CD4-positive, alpha-beta T cell (primary cell): Measurements from ENCODE around the gene SLX4. TPM values are rescaled to one million over a fixed set of nuclear protein-coding genes. Genes with fewer than 3 reads are reported as not detected.

Experiments used
- ATAC-seq: fragments of 200-7000 bp; cut with Tn5 transposase; one replicate; pipeline ENCODE4 v1.10.0; 2022; ENCODE audit warnings: mild to moderate bottlenecking; ENCODE audit not compliant: poor library complexity
- CTCF ChIA-PET: fragments of 350-600 bp; sonication (Branson Sonifier 250); formaldehyde crosslinking; loops from one replicate; lab custom pipeline; 2021; ENCODE audit warnings: antibody characterized with exemption, inconsistent platforms; lab: Charles Lee
- POLR2A ChIA-PET: fragments of 350-600 bp; sonication (Branson Sonifier 250); formaldehyde crosslinking; loops from one replicate; lab custom pipeline; 2021; ENCODE audit warnings: antibody characterized with exemption, inconsistent platforms; lab: Charles Lee
- DNase-seq, 14 experiments: peaks; one replicate each; pipeline ENCODE4 v3.0.0-alpha.2; 2013 to 2020; ENCODE audit warnings: mixed read lengths in 2 of 14
- H3K27ac ChIP-seq, 2 donors: one replicate each; pipeline versions ENCODE4 v1.5.1 to v1.7.0; 2013; ENCODE audit warnings: low read length in 2 of 2, low read depth in 1 of 2, mild to moderate bottlenecking in 1 of 2
- H3K27me3 ChIP-seq, 2 experiments: 1 replicate in 1 of 2; 2 replicates in 1 of 2; pipeline versions ENCODE4 v1.6.1 to v1.7.0; 2013; ENCODE audit warnings: low read length in 2 of 2, control low read depth in 1 of 2, mild to moderate bottlenecking in 1 of 2, moderate library complexity in 1 of 2; ENCODE audit not compliant: insufficient read depth in 2 of 2, control insufficient read depth in 1 of 2
- H3K36me3 ChIP-seq: one replicate; pipeline ENCODE4 v1.6.1; 2013; ENCODE audit warnings: low read length, control low read depth; ENCODE audit not compliant: insufficient read depth
- H3K4me1 ChIP-seq: one replicate; pipeline ENCODE4 v1.6.1; 2013; ENCODE audit warnings: low read length, control low read depth; ENCODE audit not compliant: insufficient read depth
- H3K4me3 ChIP-seq: one replicate; pipeline ENCODE4 v1.5.1; 2013; ENCODE audit warnings: mild to moderate bottlenecking, low read length, moderate library complexity
- H3K9me3 ChIP-seq, 2 experiments: 1 replicate in 1 of 2; 2 replicates in 1 of 2; pipeline versions ENCODE4 v1.6.1 to v1.7.0; 2013; ENCODE audit warnings: low read length in 2 of 2, mild to moderate bottlenecking in 2 of 2, control low read depth in 1 of 2, moderate library complexity in 1 of 2; ENCODE audit not compliant: control insufficient read depth in 1 of 2, insufficient read depth in 1 of 2
- H3K27ac Mint-ChIP-seq: one replicate; pipeline ENCODE4 v1.8.0; 2020; ENCODE audit warnings: mixed read lengths
- H3K27me3 Mint-ChIP-seq: one replicate; pipeline ENCODE4 v1.8.0; 2021; ENCODE audit warnings: mixed read lengths
- H3K36me3 Mint-ChIP-seq: one replicate; pipeline ENCODE4 v1.8.0; 2021; ENCODE audit warnings: low read depth, mixed read lengths
- H3K4me1 Mint-ChIP-seq: one replicate; pipeline ENCODE4 v1.8.0; 2021; ENCODE audit warnings: low read depth, mixed read lengths
- H3K4me3 Mint-ChIP-seq: one replicate; pipeline ENCODE4 v1.8.0; 2020; ENCODE audit warnings: mild to moderate bottlenecking, mixed read lengths
- H3K9me3 Mint-ChIP-seq: one replicate; pipeline ENCODE4 v1.8.0; 2020; ENCODE audit warnings: mixed read lengths
- CTCF ChIP-seq: fragments of 200-600 bp; IDR thresholded peaks from one replicate; pipeline ENCODE4 v1.8.0; 2022; ENCODE audit warnings: antibody characterized with exemption, mild to moderate bottlenecking
- intact Hi-C, 2 experiments: fragments of 100-400 bp; cut with DNase I in 1 of 2; cut with micrococcal nuclease in 1 of 2; formaldehyde crosslinking; loops; one replicate each; pipeline versions ENCODE4 v1.15.1 to v1.9.0; 2023 to 2025; cut with DNase I, micrococcal nuclease
- total RNA-seq, 174 experiments: library from RNA in 2 of 174; stranded (reverse) in 2 of 174; gene quantifications; one replicate each; pipeline ENCODE4 v1.2.3 and lab custom pipeline; 2021 to 2026

The SLX4 gene
- total RNA-seq, 2 experiments from 2014 or later: 5.1 to 5.2 TPM

GRCh38 chr16:3580251-3580651 is 31.2 kb downstream of the SLX4 start:
- peak overlapping the region; percentile 80 for H3K4me3 Mint-ChIP-seq
- H3K27me3 Mint-ChIP-seq: no peaks in the 10 kb centered on the region
- TF ChIP-seq CTCF: no peak
- Histone ChIP-seq H3K9me3 (no peaks in the 10 kb centered on the region), H3K4me3 (no peak overlapping the region), H3K27ac (no peak overlapping the region), H3K4me1 (peaks cover 44% of the 10 kb centered on the region), H3K27me3 (no peaks in the 10 kb centered on the region), H3K36me3 (peaks cover 3% of the 10 kb centered on the region)
- DNase-seq: peak in 1 of 14 experiments; percentile 19
- no peak for ATAC-seq
- intact Hi-C loops: no loop called here
- H3K4me1 Mint-ChIP-seq: peaks cover 49% of the 10 kb centered on the region
- peaks cover 28% of the 10 kb centered on the region for H3K36me3 Mint-ChIP-seq
- peak overlapping the region; percentile 95 for H3K27ac Mint-ChIP-seq
- ChIA-PET CTCF (no interaction called here), POLR2A (interaction anchor here (1.1 to 1.4 kb wide), 2 partner anchors 32 to 445 kb away, joined by 3 read pairs; partner anchors contain the start of gene ZNF213)
- no peaks in the 10 kb centered on the region for H3K9me3 Mint-ChIP-seq

GRCh38 chr16:3579776-3580175 is 31.6 kb downstream of the SLX4 start:
- Histone ChIP-seq H3K4me1 (peaks cover 49% of the 10 kb centered on the region), H3K9me3 (no peaks in the 10 kb centered on the region), H3K27ac (peak overlapping the region in 1 of 2 donors; percentile 63), H3K4me3 (no peak overlapping the region), H3K36me3 (peaks cover 7% of the 10 kb centered on the region), H3K27me3 (no peaks in the 10 kb centered on the region)
- H3K27ac Mint-ChIP-seq: peak overlapping the region; percentile 95
- H3K4me3 Mint-ChIP-seq: peak overlapping the region; percentile 80
- H3K27me3 Mint-ChIP-seq: no peaks in the 10 kb centered on the region
- ATAC-seq (no peak), DNase-seq (no peak)
- POLR2A ChIA-PET: interaction anchor here (1.1 to 1.4 kb wide), 2 partner anchors 32 to 445 kb away, joined by 3 read pairs; partner anchors contain the start of gene ZNF213
- peaks cover 28% of the 10 kb centered on the region for H3K36me3 Mint-ChIP-seq
- CTCF ChIA-PET: no interaction called here
- TF ChIP-seq CTCF: no peak
- peaks cover 53% of the 10 kb centered on the region for H3K4me1 Mint-ChIP-seq
- H3K9me3 Mint-ChIP-seq: no peaks in the 10 kb centered on the region
- intact Hi-C loops: loop anchor here (2.0 to 5.0 kb wide), 2 partner anchors 31 to 33 kb away; partner anchors contain the start of gene SLX4 (in 2 of the 2)

GRCh38 chr16:3578610-3579551 is 32.5 kb downstream of the SLX4 start:
- ChIA-PET POLR2A (interaction anchor here (1.1 to 1.4 kb wide), 2 partner anchors 33 to 444 kb away, joined by 3 read pairs; partner anchors contain the start of gene ZNF213), CTCF (no interaction called here)
- ATAC-seq (peak; percentile 44), DNase-seq (peak in 12 of 14 experiments; percentile 19 to 82 (median 48))
- H3K27ac ChIP-seq: peak overlapping the region; percentile 70 to 87
- H3K27me3 ChIP-seq: no peaks in the 10 kb centered on the region
- H3K4me1 Mint-ChIP-seq: peaks cover 62% of the 10 kb centered on the region
- peaks cover 37% of the 10 kb centered on the region for H3K36me3 Mint-ChIP-seq
- no peaks in the 10 kb centered on the region for H3K9me3 Mint-ChIP-seq
- peaks cover 11% of the 10 kb centered on the region for H3K36me3 ChIP-seq
- H3K27me3 Mint-ChIP-seq: no peaks in the 10 kb centered on the region
- H3K27ac Mint-ChIP-seq: peak overlapping the region; percentile 95
- peaks cover 58% of the 10 kb centered on the region for H3K4me1 ChIP-seq
- no peak for TF ChIP-seq CTCF
- no peaks in the 10 kb centered on the region for H3K9me3 ChIP-seq
- intact Hi-C loops: loop anchor here (2.0 to 5.0 kb wide), 2 partner anchors 32 to 33 kb away; partner anchors contain the start of gene SLX4 (in 2 of the 2)
- peak overlapping the region; percentile 85 for H3K4me3 ChIP-seq
- H3K4me3 Mint-ChIP-seq: peak overlapping the region; percentile 98
